Neural crest cell (in vitro differentiated cells): ENCODE results near the gene NXPH2. TPM values are rescaled to one million over a fixed set of nuclear protein-coding genes. Genes with fewer than 3 reads are reported as not detected.
A peak's percentile ranks its signal among the peaks of the same experiment; 100 is the strongest.

Source experiments
- DNase-seq: peaks from one replicate; pipeline ENCODE4 v3.0.0; 2021; ENCODE audit warnings: low read depth, mixed read lengths, low spot score
- H3K27ac Mint-ChIP-seq: one replicate; pipeline ENCODE4 v1.8.0; 2021; ENCODE audit warnings: mild to moderate bottlenecking, mixed read lengths; ENCODE audit not compliant: unreplicated experiment
- H3K27me3 Mint-ChIP-seq: 2 replicates; pipeline ENCODE4 v1.8.0; 2021; ENCODE audit warnings: low read depth, mild to moderate bottlenecking, mixed read lengths
- H3K36me3 Mint-ChIP-seq: 2 replicates; pipeline ENCODE4 v1.8.0; 2021; ENCODE audit warnings: low read depth, mild to moderate bottlenecking, mixed read lengths
- H3K4me1 Mint-ChIP-seq: 2 replicates; pipeline ENCODE4 v1.8.0; 2021; ENCODE audit warnings: mixed read lengths
- H3K4me3 Mint-ChIP-seq: one replicate; pipeline ENCODE4 v1.8.0; 2021; ENCODE audit warnings: mild to moderate bottlenecking, mixed read lengths
- H3K9me3 Mint-ChIP-seq: 2 replicates; pipeline ENCODE4 v1.8.0; 2021; ENCODE audit warnings: mixed read lengths
- total RNA-seq: library from RNA; stranded (reverse); gene quantifications from 2 replicates; pipeline ENCODE4 v1.2.1, GENCODE V29; 2021
- TF ChIP-seq, protein P1 (sequence below): fragments of 200-600 bp; sonication (generic); conservative IDR thresholded peaks from 2 replicates; pipeline ENCODE4 v1.5.0; 2021; ENCODE audit warnings: antibody characterized with exemption, mild to moderate bottlenecking

NXPH2 gene
- total RNA-seq, 1 donor from 2014 or later = 3.6 TPM

- no peak for DNase-seq
- H3K27ac Mint-ChIP-seq = no peak overlapping the region
- peaks cover 3% of the 10 kb centered on the region for H3K9me3 Mint-ChIP-seq
- H3K4me3 Mint-ChIP-seq = no peak overlapping the region
- H3K27me3 Mint-ChIP-seq = no peaks in the 10 kb centered on the region
- no peaks in the 10 kb centered on the region for H3K36me3 Mint-ChIP-seq
- no peaks in the 10 kb centered on the region for H3K4me1 Mint-ChIP-seq
- TF ChIP-seq, protein P1, sequence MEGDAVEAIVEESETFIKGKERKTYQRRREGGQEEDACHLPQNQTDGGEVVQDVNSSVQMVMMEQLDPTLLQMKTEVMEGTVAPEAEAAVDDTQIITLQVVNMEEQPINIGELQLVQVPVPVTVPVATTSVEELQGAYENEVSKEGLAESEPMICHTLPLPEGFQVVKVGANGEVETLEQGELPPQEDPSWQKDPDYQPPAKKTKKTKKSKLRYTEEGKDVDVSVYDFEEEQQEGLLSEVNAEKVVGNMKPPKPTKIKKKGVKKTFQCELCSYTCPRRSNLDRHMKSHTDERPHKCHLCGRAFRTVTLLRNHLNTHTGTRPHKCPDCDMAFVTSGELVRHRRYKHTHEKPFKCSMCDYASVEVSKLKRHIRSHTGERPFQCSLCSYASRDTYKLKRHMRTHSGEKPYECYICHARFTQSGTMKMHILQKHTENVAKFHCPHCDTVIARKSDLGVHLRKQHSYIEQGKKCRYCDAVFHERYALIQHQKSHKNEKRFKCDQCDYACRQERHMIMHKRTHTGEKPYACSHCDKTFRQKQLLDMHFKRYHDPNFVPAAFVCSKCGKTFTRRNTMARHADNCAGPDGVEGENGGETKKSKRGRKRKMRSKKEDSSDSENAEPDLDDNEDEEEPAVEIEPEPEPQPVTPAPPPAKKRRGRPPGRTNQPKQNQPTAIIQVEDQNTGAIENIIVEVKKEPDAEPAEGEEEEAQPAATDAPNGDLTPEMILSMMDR = no peak
These were observed 143.1 kb downstream of the NXPH2 start for GRCh38 chr2:138637061-138637460.

- TF ChIP-seq, protein P1 = no peak
- Mint-ChIP-seq H3K27ac (no peak overlapping the region), H3K36me3 (no peaks in the 10 kb centered on the region), H3K27me3 (no peaks in the 10 kb centered on the region), H3K9me3 (peaks cover 3% of the 10 kb centered on the region), H3K4me3 (no peak overlapping the region), H3K4me1 (no peaks in the 10 kb centered on the region)
- DNase-seq = no peak
These were observed 147.1 kb downstream of the NXPH2 start for GRCh38 chr2:138633049-138633448.

DNA sequence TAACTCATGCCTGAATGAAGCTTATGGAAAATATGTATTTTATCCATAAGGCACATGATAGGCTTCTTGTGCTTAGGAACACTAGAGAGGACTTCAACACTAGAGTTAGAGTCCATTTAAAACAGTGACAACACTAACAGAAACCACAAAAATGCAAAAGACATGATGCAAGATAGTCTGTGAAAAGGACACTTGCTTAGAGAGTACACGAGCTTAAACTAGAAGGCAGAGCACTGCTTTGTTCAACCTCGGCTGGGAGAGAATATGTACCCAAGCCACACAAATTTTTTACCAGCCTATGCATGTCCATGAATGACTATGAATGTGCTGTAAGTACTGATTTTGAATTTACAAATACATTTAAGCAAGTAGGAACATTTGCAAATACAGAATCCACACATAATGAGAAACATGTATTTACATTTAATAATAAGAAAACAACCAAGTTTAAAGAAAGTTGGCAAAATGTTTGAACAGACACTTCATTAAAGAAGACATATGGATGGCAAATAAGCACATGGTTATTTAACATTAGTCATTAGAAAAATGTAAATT, 148.0 kb downstream of the NXPH2 start:
- no peaks in the 10 kb centered on the region for H3K36me3 Mint-ChIP-seq
- H3K4me1 Mint-ChIP-seq = no peaks in the 10 kb centered on the region
- peaks cover 3% of the 10 kb centered on the region for H3K9me3 Mint-ChIP-seq
- H3K27ac Mint-ChIP-seq = no peak overlapping the region
- no peak overlapping the region for H3K4me3 Mint-ChIP-seq
- TF ChIP-seq, protein P1 = no peak
- no peaks in the 10 kb centered on the region for H3K27me3 Mint-ChIP-seq
- no peak for DNase-seq

GRCh38 chr2:138630164-138630563, 150.0 kb downstream of the NXPH2 start:
- H3K27ac Mint-ChIP-seq = no peak overlapping the region
- TF ChIP-seq, protein P1 = no peak
- no peaks in the 10 kb centered on the region for H3K27me3 Mint-ChIP-seq
- no peak for DNase-seq
- no peak overlapping the region for H3K4me3 Mint-ChIP-seq
- H3K36me3 Mint-ChIP-seq = no peaks in the 10 kb centered on the region
- peaks cover 5% of the 10 kb centered on the region for H3K4me1 Mint-ChIP-seq
- H3K9me3 Mint-ChIP-seq = peaks cover 3% of the 10 kb centered on the region

DNA sequence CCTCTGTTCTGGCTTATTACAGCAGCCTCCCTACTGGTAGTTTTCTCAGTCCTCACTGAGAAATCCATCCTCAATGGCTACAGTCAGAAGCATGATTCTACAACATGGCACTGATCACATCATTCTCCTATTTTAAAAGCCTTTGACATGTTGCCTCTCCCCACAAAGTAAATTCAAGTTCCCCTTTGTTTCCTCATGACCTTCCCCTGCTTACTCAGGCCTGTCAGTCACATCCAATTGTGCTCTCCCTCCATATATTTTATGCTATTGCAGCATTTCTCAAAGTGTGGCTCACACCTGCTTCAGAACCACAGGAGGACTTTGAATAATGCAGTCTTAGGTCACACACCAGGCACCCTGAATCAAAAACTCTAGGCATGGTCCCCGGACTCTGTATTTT, 154.0 kb downstream of the NXPH2 start:
- no peaks in the 10 kb centered on the region for H3K36me3 Mint-ChIP-seq
- H3K9me3 Mint-ChIP-seq = no peaks in the 10 kb centered on the region
- TF ChIP-seq, protein P1 = no peak
- H3K4me1 Mint-ChIP-seq = peaks cover 5% of the 10 kb centered on the region
- no peak for DNase-seq
- no peaks in the 10 kb centered on the region for H3K27me3 Mint-ChIP-seq
- H3K4me3 Mint-ChIP-seq = no peak overlapping the region
- H3K27ac Mint-ChIP-seq = peak overlapping the region; percentile 7
